NCI-H2171 treated with DMSO at 0.1 percent for 48 hours (cell line): Measurements from ENCODE around the gene TCF12.

Experiments used
- DNase-seq: peaks from one replicate; lab custom pipeline; 2025; lab: John Stamatoyannopoulos, UW

The TCF12 gene

DNA sequence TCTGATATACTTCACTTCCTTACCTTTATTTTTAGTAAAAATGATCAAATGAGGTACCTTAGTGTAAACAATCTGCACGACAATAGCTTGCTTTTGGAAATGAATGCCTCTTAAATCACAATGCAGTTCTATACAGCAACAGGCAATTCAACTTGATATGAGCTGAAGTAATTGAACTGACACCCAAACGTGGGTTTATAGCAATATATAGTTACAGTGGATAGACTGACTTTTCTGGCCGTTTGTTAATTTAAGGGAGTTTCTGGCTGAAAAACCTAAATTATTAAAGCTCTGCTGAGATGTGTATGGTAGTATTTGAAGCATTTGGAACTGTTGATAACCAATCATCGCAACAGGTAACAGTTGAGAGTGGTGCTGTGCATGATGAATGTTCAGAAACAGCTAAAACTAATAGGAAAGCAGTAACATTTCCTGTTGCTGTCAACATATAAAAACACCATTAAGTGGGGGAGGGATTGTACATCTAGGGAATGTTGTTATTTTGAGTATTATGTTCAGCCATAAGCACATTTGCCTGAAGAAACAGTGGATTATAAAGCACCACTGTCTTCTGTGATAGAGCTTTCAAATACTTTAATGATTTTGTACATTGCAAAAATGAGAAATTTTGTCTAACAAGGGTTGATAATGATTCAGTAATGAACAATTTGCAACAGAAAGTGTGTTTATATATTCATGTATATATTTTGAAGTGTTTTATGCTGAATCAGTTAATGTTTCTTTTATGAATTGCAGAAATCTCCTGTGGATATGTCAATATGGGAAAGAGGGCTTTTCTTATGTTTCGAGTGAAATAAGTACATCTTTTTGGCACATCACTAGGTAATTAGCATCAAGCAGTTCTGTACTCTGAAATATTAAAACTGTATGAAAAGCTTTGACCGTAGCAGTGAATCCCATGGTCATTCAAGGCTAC lies 176.1 kb downstream of the TCF12 start:
- no peak for DNase-seq

GRCh38 chr15:57095896-57096295 lies 177.5 kb downstream of the TCF12 start:
- DNase-seq: no peak

GRCh38 chr15:57097246-57097645 lies 178.8 kb downstream of the TCF12 start:
- no peak for DNase-seq

DNA sequence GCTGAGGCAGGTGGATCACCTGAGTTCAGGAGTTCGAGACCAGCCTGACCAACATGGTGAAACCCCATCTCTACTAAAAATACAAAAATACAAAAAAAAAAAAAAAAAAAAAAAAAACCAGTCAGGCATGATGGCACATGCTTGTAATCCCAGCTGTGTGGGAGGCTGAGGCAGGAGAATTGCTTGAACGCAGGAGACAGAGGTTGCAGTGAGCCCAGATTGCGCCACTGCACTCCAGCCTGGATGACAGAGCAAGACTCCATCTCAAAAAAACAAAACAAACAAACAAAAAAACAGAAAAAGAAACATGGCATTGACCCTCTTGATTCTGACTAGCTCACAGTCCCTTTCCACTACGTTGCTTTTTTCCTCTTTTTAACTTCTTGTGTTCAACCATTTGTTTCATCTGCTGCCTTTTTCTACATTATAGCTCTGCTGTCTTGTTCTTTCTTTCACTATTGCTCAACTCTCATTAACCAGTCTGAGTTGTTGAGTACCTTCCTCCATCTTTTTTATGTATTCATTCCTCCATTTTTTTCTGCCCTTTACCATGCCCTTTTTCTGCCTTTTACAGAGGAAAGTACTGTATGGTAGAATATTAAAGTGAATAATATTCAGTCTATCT lies 179.6 kb downstream of the TCF12 start:
- DNase-seq: peak; percentile 34

GRCh38 chr15:57098896-57099295 lies 180.5 kb downstream of the TCF12 start:
- no peak for DNase-seq

DNA sequence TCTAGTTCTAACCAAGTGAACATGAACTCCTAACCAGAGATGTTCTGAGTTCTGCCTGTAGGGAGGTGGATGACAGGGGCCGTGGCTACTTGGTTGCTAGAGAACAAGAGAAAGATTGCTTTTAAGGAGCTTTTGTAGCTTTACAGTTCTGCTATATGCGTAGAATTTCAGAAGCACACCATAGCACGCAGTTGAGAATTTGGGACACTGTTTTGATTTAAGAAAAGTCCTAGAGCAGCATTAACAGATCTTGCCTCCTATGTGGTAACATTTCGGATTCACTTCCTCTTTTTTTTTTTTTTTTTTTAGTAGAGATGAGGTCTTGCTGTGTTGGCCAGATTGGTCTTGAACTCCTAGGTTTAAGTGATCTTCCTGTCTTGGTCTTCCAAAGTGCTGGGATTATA lies 181.7 kb downstream of the TCF12 start:
- no peak for DNase-seq

GRCh38 chr15:57102858-57103257 lies 184.4 kb downstream of the TCF12 start:
- peak; percentile 25 for DNase-seq

DNA sequence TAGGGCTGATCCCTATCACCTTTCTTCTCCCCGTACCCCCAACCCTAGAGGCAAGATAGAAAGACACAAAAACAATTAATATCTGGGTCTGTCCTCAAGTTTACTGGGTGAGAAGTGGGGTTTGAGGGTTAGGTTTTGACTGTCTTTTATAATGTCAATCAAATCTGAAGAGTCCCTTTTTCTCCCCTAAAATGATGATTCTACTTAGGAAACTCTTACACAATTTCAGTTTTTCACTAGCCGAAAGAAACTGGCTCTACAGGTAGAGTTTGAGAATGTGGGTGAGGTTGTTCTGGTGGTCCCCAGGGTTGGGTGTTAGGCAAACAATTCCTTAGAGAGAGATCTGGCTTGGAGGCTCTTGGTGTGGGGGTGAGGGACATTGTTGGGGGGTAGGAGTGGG lies 189.9 kb downstream of the TCF12 start:
- no peak for DNase-seq

- peak; percentile 63 for DNase-seq
These were observed 190.6 kb downstream of the TCF12 start for GRCh38 chr15:57109005-57109404.

GRCh38 chr15:57111002-57111401 lies 192.6 kb downstream of the TCF12 start:
- DNase-seq: no peak

- no peak for DNase-seq
These were observed 193.7 kb downstream of the TCF12 start for GRCh38 chr15:57112178-57112577.

DNA sequence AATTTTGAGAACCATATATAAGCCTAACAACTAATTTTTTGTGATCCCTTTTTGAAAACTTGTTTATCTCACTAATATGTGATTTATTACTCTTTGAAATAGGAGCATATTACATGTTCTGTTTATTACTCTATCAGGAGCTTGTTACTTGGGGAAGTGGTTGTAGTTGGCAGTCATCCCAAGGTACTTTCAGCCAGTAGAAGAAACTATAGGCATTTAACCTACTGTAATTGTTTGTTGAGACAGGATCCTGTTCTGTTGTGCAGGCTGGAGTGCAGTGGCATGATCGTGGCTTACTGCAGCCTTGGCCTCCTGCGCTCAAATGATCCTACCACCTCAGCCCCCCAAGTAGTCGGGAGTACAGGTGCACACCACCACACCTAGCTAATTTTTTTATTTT lies 195.6 kb downstream of the TCF12 start:
- peak; percentile 23 for DNase-seq

- DNase-seq: no peak
These were observed 199.8 kb downstream of the TCF12 start for GRCh38 chr15:57118013-57118799.

DNA sequence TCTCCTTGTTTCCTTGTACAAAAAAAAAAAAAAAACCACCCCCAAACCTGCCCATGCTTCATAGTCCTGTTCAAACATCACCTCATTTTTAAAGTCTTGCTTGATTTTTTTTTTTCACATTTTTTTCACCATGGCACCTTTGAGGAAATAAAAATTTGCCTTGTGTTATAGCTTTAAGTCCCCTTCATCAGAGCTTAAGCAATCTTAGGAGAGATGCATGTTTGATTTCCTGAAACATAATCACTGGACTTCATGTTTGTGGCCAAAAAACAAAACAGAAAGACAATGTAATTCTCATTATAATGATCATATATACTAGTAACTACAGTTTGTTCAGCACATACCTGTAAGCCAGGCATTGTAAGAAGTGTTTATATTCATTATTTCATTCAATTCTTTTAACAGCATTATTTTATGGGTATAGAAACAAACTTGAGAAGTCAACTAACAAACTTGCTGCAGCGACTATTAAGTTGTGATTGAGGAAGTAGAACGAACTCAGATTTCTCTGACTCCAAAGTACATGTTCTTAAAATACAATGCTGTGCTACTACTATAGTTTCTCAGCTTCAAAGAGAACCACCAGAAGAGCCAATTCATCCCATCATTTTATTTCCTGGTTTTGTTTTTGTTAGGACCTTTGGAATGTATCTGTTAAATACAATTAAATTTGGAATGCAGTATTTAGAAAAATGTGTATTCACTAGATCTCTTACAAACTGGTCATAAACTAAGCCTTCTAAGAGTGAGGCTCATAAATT lies 203.8 kb downstream of the TCF12 start:
- DNase-seq: no peak

DNA sequence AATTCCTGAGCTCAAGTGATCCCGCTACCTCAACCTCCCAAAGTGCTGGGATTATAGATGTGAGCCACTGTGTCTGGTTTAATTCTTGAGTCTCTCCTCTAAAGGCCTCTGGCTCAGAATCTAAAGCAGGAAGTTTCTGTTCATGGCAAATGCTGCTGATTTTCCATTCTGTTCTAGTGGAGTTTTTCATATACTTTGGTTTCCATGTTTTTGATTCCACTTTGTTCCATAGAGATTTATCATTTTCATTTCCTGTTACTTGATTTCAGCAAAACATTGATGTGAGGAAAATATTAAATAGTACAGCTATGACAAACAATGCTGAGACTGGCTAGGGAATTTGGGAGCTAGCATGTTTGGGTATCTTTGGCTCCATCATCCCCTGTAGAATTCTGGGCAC lies 205.6 kb downstream of the TCF12 start:
- no peak for DNase-seq

DNA sequence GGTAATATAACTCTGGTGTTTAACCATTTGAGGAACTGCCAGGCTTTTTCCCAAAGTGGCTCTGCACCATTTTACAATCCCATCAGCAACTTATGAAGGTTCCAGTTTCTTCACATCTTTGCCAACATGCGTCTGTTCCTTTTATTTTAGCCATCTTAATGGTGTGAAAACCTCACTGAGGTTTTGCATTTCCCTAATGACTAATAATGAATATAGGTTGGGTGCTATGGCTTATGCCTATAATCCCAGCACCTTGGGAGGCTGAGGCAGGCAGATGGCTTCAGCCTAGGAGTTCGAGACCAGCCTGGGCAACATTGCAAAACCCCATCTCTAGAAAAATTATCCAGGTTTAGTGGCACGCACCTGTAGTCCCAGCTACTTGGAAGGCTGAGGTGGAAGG lies 210.6 kb downstream of the TCF12 start:
- DNase-seq: no peak

GRCh38 chr15:57130956-57131355 lies 212.5 kb downstream of the TCF12 start:
- no peak for DNase-seq

DNA sequence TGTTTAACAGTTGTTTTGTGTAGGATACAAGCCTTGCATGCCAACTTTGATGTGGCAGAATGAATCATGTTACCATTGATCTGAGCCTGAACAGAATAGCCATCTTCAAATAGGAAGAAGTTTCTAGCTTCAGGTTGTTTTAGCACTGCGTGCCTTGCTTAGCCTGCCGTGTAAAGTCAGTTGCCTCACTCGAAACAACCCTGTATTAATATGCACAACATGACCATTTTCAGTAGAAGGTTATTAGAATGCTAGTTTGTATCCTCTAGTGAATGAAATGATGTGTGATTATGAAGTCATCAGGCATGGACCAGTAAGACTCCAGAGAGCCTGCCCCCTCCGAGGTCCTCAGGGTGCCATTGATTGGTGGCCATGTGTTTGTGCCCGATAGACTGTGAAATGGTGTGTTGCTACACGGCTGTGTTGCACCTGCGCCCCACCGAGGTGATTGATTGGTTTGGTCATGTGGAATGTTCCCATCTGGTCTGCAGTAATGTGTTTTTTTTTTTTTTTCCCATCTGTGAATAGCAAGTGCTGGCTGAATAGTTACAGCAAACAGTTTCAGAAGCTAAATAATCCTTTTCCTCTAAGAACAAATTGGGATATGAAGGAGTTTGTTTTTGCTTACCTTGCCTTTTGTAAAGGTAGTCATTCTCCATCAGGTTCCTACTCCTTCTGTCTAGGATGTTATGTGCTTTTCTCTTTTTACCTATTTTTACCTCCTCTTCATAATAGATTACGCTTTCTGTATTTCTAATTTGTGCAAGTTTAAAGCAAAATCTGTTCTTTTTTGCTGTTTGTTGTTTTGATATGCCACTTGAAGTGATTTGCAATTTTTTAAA lies 214.9 kb downstream of the TCF12 start:
- DNase-seq: peak; percentile 99

DNA sequence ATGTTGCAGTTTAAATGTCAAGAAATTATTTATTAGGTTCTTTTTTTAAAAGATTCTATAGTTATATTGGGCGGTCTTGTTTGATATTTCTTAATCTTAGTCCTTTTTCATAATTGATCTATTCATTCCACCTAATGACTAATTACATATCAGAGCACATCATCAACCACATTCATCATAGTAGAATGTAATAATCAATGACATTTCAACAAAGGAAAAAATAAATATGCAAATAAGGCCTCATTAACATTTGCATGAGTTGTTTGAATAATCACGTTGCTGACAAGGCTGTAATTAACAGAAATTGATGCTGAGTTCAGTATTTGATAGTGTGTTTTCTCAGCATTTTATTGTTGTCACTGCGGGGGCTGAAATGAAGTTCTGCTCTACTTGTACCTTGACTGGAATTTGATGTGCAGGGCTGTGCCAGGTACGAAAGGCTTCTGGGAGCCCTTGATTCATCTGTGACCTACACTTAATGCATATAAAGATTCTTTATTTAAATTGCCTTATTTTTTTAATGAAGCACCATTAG lies 215.7 kb downstream of the TCF12 start:
- DNase-seq: peak; percentile 60

GRCh38 chr15:57134851-57135250 lies 216.4 kb downstream of the TCF12 start:
- peak; percentile 88 for DNase-seq

DNA sequence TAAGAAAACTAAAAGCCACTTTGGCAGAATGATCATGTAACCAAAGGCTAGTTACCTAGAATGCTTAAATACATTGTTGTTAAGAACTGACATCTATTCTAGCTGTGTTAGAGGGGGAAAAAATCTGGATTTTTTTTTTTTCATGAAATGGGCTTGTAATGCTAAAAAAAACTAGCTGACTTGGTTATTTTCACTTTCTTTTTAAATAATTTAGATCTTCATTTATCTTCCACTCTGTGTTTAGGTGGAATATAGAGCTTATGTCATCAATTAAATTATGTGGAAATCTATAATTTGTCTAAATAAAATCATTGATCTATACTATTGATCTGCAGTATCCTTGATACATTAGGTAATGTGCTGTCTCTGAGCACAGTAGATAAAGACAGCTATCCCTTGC lies 217.4 kb downstream of the TCF12 start:
- DNase-seq: no peak
